Measurements from ENCODE around the gene LUC7L3. TPM values are rescaled to one million over a fixed set of nuclear protein-coding genes. Genes with fewer than 3 reads are reported as not detected.

LUC7L3 gene
- polyA plus RNA-seq, 2 of the 4 experiments (the other 2 are of a cell fraction): 209 to 211 TPM

DNA sequence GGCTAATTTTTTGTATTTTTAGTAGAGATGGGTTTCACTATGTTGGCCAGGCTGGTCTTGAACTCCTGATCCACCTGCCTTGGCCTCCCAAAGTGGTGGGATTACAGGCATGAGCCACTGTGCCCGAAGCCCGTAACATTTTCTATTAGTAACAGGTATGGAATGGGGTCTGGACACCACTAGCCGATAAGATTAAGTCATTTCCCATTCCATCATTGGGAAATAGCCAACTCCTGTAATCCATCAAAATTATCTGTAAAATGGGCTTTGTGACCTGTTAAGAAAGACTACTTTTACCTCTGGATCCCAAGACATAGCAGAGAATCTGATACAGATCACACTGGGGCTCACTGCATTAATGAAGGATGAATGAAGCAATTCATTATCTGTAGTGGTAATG lies 3.9 kb upstream of the LUC7L3 start (continued):
- TF ChIP-seq, protein P1, sequence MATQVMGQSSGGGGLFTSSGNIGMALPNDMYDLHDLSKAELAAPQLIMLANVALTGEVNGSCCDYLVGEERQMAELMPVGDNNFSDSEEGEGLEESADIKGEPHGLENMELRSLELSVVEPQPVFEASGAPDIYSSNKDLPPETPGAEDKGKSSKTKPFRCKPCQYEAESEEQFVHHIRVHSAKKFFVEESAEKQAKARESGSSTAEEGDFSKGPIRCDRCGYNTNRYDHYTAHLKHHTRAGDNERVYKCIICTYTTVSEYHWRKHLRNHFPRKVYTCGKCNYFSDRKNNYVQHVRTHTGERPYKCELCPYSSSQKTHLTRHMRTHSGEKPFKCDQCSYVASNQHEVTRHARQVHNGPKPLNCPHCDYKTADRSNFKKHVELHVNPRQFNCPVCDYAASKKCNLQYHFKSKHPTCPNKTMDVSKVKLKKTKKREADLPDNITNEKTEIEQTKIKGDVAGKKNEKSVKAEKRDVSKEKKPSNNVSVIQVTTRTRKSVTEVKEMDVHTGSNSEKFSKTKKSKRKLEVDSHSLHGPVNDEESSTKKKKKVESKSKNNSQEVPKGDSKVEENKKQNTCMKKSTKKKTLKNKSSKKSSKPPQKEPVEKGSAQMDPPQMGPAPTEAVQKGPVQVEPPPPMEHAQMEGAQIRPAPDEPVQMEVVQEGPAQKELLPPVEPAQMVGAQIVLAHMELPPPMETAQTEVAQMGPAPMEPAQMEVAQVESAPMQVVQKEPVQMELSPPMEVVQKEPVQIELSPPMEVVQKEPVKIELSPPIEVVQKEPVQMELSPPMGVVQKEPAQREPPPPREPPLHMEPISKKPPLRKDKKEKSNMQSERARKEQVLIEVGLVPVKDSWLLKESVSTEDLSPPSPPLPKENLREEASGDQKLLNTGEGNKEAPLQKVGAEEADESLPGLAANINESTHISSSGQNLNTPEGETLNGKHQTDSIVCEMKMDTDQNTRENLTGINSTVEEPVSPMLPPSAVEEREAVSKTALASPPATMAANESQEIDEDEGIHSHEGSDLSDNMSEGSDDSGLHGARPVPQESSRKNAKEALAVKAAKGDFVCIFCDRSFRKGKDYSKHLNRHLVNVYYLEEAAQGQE (IDR thresholded peaks at IDR 0.05): no peak
- TF ChIP-seq NPAS2 (CRISPR knock-in tag; IDR thresholded peaks at IDR 0.05; ENCODE audit: borderline replicate concordance) (no peak), POLR2A (IDR thresholded peaks at IDR 0.05; ENCODE audit: low read length) (no peak), TP53 (CRISPR knock-in tag; IDR thresholded peaks at IDR 0.05) (no peak), TFCP2L1 (CRISPR knock-in tag; IDR thresholded peaks at IDR 0.05) (no peak), RFX5 (IDR thresholded peaks at IDR 0.05) (no peak), HOXB13 (CRISPR knock-in tag; IDR thresholded peaks at IDR 0.05; ENCODE audit: low read depth) (no peak), ZC3H11A (IDR thresholded peaks at IDR 0.05) (no peak)
- TF ChIP-seq, protein P2, sequence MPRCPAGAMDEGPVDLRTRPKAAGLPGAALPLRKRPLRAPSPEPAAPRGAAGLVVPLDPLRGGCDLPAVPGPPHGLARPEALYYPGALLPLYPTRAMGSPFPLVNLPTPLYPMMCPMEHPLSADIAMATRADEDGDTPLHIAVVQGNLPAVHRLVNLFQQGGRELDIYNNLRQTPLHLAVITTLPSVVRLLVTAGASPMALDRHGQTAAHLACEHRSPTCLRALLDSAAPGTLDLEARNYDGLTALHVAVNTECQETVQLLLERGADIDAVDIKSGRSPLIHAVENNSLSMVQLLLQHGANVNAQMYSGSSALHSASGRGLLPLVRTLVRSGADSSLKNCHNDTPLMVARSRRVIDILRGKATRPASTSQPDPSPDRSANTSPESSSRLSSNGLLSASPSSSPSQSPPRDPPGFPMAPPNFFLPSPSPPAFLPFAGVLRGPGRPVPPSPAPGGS (IDR thresholded peaks at IDR 0.05): no peak
- TF ChIP-seq, protein P3, sequence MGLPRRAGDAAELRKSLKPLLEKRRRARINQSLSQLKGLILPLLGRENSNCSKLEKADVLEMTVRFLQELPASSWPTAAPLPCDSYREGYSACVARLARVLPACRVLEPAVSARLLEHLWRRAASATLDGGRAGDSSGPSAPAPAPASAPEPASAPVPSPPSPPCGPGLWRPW (IDR thresholded peaks at IDR 0.05): no peak

DNA sequence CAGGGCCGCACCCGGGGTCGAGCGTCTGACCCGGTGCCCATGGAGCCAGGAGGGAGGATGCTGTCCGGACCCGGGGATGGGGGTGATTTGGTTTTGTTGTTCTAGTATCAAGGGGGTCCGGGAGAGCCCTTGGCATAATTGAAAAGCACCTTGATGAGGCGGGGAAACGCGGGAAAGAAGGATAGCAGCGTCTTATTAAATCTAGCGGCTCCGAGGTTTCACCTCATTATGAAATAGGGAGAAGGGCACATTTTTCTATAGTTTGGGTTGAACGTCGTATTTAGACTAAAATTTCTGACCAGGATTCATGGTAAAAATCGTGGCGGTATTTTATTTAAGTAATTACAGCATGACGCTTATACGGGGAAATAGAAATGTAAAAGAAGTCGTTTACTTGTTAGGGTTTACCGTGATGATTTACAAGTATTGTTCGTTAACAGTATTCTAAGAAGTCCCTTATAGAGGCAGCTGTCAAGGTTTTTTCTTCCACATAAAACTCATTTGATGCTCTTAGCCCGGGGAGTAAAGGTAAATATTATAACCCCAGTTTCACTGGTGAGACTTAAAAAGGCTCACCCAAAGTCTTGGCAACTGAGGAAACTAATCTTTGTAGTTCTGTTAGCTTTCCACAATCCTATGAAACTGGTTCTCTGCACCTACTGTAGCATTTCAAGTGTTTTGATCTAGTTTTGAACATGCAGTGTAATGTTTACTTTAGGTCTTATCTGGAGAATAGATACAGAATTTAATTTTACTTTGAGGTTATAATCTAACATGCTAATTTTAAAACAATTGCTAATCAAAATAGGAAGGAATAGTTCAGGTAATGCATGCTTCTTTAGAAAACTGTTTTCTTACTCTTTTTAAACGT lies 756 bp downstream of the LUC7L3 start:
- 2% methylated on average over 24 of the region's 25 CpGs for WGBS (ENCODE audit: missing lambda C conversion rate)
- ATAC-seq (no peak), FAIRE-seq (peak; percentile 36), DNase-seq (ENCODE audit: low read depth in 1 of 2, low spot score in 1 of 2) (no peak)
- Histone ChIP-seq H3K27ac (peak overlapping the region; percentile 85 to 95), H3K4me2 (peak overlapping the region; percentile 95), H3K4me1 (peaks cover 33% of the 10 kb centered on the region), H3K9me3 (no peaks in the 10 kb centered on the region), H3K4me3 (peak overlapping the region; percentile 66)
- ChIA-PET POLR2A (interaction anchor here (0.5 to 1.4 kb wide), 30 partner anchors 8 to 433 kb away, joined by 3 to 23 read pairs (median 4); partner anchors contain the start of genes ANKRD40, CACNA1G, NME1 and TOB1), CTCF (interaction anchor here (0.6 to 1.0 kb wide), 2 partner anchors 25 to 244 kb away, joined by 3 to 4 read pairs; no protein-coding TSS in a partner anchor)
- TF ChIP-seq KDM5A (IDR thresholded peaks at IDR 0.05) (peak; percentile 54), HOXA7 (CRISPR knock-in tag; IDR thresholded peaks at IDR 0.05) (peak; percentile 44), HOXB5 (CRISPR knock-in tag; IDR thresholded peaks at IDR 0.05) (no peak), GATA3 (IDR thresholded peaks at IDR 0.05; ENCODE audit: borderline replicate concordance) (no peak), FOSB (CRISPR knock-in tag; IDR thresholded peaks at IDR 0.05) (0 out of 2 replicates have a peak, but pooled peaks have one; percentile 15), NR3C1 (IDR thresholded peaks at IDR 0.05) (no peak), TFCP2L1 (CRISPR knock-in tag; IDR thresholded peaks at IDR 0.05) (no peak; the same call in 1 of the 2 replicates), PHF8 (IDR thresholded peaks at IDR 0.05; ENCODE audit: borderline replicate concordance, low read depth) (peak; percentile 10; the same call in 1 of the 2 replicates)
- TF ChIP-seq, protein P1 (IDR thresholded peaks at IDR 0.05): peak; percentile 7; the same call in 1 of the 2 replicates
